ENCODE results near the gene CACNA1B.
"Not testable (repeated sequence)": the region's sequence is repeated elsewhere in the genome, so short reads cannot be mapped to it uniquely, and the experiment has no call there.

DNA sequence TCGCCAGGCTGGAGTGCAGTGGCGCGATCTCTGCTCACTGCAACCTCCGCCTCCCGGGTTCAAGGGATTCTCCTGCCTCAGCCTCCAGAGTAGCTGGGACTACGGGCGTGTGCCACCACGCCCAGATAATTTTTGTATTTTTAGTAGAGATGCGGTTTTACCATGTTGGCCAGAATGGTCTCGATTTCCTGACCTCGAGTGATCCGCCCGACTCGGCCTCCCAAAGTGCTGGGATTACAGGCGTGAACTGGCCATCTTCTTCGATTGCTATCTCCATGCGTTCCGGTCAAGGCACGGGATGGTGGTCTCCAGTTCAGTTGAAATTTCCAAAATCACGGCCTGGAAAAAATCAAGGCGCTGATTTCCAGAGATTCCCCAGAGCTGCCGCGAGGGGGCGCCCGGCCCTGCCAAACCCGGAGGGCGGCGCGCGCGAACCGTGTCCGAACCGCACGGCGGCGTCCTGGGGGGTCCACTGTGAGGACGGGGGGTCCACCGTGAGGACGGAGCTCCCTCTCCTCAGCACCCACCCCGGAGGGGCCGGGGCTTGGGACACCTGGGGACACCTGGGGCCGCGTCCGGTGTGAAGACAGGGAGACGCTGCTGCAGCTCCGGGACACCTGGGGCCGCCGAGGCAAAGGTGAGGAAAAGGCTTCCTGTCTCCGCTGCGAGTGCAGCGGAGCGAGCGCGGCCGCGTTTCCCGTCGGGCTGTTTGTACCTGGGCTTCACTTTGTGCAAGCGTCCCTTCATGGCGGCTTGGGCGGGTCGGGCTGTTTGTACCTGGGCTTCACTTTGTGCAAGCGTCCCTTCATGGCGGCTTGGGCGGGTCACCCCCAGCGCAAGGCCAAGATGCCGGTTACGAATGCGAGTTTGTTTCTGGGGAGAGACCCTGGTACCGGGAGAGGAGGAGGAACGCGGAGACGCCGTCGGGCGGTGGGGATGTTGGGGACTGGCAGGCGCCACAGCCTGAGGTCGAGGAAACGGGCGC, 272.4 kb downstream of the CACNA1B start:
- not testable (repeated sequence) for TF ChIP-seq POLR2AphosphoS5 (IDR thresholded peaks at IDR 0.05)
- TF ChIP-seq, protein P1, sequence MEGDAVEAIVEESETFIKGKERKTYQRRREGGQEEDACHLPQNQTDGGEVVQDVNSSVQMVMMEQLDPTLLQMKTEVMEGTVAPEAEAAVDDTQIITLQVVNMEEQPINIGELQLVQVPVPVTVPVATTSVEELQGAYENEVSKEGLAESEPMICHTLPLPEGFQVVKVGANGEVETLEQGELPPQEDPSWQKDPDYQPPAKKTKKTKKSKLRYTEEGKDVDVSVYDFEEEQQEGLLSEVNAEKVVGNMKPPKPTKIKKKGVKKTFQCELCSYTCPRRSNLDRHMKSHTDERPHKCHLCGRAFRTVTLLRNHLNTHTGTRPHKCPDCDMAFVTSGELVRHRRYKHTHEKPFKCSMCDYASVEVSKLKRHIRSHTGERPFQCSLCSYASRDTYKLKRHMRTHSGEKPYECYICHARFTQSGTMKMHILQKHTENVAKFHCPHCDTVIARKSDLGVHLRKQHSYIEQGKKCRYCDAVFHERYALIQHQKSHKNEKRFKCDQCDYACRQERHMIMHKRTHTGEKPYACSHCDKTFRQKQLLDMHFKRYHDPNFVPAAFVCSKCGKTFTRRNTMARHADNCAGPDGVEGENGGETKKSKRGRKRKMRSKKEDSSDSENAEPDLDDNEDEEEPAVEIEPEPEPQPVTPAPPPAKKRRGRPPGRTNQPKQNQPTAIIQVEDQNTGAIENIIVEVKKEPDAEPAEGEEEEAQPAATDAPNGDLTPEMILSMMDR (IDR thresholded peaks at IDR 0.05), result peak in 1 of 2 donors; percentile 49

Data from suprapubic skin (tissue), 3 donors.